NCI-H345 treated with DMSO at 0.1 percent for 48 hours (cell line): ENCODE data around the gene SUGP1.
"Not testable (repeated sequence)": the region's sequence is repeated elsewhere in the genome, so short reads cannot be mapped to it uniquely, and the experiment has no call there.

Experiments used
- DNase-seq: peaks from one replicate; lab custom pipeline; 2025; ENCODE audit not compliant: unreplicated experiment; lab: John Stamatoyannopoulos, UW

Gene SUGP1

DNA sequence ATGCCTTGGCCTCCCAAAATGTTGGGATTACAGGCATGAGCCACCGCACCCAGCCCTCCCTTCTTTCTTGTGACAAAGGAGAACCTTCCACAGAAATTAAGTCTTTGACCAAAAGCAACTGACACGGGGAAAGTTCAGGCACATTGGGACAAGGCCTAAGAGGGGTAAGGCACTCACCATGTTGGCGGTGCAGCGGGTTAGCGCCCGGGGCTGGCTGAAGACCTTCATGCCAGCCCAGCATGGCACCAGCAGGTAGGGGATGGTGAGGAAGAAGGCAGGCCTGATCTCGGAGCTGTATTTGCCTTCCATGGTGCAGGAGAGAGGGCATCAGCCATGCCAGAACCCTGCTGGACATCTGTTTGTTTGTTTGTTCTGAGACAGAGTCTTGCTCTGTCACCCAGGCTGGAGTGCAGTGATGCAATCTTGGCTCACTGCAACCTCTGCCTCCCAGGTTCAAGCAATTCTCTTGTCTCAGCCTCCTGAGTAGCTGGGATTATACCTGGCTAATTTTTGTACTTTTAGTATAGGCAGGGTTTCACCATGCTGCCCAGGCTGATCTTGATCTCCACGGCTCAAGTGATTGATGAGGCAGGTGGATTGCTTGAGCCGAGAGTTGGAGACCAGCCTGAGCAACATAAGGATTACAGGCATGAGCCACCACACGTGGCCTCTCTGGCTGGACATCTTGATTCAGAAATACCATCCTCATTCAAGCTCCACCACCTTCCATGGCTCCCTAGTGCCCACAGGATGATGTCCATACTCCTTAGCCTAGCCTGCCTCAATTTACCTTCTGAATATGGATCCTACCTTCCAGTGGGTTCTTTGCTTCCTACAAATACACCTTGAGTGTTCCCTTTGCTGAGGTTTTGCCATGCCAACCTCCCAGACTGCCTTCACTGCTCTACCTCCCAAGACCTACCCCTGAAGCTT is 51.6 kb downstream of the SUGP1 start:
- DNase-seq, result no peak

DNA sequence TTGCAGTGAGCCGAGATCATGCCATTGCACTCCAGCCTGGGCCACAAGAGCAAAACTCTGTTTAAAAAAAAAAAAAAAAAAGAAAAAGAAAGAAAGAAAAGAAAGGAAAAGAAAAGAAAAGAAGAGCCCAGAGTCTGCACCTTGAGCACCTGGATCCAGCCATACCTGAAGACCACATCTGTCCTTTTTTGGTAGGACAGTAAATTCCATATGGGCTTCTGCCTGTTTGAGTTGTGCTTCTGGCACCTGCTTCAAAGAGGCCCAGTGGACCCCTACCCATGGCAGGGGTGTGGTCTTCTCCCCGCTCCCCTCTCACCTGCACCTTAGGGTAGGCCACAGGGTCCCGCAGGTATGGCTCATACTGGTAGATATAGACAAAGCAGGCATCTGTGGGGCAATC is 53.0 kb downstream of the SUGP1 start:
- DNase-seq, result no peak

- DNase-seq, result no peak
These were observed 56.3 kb downstream of the SUGP1 start for GRCh38 chr19:19263886-19264487.

DNA sequence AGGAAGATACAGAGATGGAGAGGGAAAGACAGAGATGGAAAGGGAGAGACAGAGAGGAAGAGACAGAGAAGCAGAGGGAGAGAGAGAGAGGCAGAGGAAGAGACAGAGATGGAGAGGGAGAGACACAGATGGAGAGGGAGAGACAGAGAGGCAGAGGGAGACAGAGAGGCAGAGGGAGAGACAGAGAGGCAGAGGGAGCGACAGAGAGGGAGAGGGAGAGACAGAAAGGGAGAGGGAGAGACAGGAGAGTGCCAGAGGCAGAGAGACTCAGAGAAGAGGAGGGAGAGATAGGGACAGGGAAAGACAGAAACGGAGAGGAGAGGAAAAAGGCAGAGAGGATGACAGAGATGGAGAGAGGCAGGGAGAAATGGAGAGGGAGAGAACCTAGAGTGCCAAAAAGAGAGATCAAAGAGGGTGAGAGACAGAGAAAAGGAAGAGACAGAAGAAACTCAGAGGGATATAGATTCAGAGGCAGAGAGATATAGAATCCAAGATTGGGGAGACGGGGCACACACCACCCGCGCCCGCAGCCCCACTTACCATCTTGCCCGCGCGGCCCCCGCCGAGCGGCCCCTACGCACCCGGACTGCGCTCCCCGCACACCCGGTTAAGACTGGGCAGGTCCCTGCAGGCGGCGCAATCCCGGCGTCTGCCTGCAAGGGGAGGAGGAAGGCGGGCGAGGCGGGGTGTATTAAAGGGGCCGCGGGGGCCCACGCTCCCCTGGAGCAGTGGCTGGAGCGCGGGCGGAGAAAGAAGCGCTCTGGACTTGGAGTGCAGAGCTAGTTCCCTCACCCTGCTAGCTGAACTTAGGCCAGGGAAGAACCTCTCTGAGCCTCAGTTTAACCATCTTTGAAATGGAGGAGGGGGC is 57.9 kb downstream of the SUGP1 start:
- DNase-seq, result no peak

- DNase-seq, result no peak
These were observed 58.7 kb downstream of the SUGP1 start for GRCh38 chr19:19261350-19262189.

GRCh38 chr19:19260417-19261214 is 59.7 kb downstream of the SUGP1 start:
- DNase-seq, result no peak

DNA sequence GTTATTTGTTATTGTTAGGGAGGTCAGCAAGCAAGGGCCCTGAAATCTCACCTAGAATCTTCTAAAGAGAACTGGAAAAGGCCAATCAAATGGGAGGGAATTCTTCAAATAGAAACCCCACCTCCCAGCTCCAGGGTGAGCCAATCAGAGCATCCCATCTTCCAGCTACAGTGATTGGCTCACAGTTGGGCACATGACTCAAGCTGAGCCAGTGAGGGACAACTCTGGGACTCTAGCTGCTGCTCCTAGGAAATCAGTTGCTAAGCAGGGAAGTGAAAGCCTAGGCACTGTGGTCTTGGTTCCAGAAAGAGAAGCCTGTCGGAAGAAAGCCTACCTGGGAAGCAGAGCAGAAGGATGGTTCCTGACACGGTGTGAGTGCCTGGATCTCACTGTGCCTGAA is 60.6 kb downstream of the SUGP1 start:
- DNase-seq, result no peak

DNA sequence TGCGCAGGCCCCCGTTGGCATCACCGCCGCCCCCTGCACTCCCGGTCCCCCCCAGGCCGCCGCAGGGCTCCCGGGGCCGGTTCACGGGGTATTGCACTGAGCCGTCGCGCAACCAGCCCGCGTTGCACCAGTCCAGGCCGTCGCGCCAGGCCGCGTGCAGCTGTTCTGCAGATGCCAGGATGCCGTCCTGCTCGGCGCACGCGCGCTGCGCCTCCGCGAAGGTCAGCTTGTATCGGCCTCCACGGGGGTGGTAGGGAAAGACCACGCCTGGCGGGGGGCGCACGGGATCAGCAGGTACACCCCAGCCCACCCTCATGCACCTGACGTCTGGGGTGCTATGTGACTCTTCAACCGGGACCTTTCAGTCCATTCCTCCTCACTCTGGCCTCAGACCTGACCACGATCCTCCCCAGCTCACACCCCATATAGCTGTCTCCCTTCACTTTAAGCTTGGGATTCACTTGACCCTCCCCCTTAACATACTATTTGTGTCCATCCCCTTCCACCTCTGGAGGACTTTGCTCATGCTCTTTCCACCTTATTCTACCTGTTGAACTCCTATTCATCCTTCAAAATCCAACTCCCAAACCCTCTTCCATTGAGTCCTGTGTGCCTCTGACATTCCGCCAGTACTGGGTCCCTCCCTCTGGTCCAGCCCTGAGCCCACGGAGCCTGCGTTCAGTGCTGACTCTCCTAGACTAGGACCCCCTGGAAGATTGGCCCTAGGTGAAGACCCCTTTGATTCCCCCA is 61.5 kb downstream of the SUGP1 start:
- no peak for DNase-seq

GRCh38 chr19:19257836-19258588 is 62.3 kb downstream of the SUGP1 start:
- no peak for DNase-seq

GRCh38 chr19:19257137-19257536 is 63.2 kb downstream of the SUGP1 start:
- DNase-seq, result no peak

DNA sequence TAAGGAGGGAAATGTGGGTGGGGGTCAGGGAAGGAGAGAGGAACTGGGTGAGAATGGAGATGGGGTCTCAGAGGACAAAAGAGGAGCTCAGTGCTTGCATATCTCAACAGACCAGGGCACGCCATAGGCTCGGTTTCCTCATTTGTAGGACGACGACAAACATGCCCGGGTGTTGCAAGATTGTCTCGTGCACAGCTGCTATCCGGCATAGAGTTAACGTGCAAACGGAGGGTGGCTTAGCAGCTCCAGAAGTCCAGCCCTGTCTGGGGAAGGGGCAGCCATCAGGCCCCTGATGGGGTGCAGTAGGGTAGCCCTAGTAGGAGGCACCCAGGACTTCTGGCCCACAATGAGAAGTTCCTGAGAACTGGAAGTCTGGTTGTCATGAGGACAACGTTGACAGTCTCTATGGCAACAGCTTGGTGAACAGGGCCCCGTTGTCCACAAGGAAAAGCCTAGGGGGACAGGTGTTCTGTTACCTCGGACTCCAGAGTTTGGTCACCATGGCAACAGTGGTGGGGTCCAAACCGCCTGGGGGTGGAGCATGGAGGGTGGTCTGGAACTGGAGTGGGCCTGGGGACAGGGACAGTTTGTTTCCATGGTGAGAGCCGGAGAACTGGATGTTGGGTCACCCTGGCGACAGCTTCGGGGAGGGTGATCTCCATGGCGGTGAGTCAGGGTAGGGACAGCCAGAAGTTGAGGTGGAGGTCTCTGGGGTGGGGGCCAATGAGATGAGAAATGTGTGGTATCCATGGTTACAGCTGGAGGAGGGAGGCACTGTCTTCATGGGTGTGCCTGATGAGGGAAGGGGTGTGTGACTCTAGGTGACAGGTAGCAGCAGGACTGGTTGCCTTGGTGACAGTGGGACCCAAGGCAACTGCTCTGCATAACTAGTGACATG is 64.0 kb downstream of the SUGP1 start:
- DNase-seq, result no peak

DNA sequence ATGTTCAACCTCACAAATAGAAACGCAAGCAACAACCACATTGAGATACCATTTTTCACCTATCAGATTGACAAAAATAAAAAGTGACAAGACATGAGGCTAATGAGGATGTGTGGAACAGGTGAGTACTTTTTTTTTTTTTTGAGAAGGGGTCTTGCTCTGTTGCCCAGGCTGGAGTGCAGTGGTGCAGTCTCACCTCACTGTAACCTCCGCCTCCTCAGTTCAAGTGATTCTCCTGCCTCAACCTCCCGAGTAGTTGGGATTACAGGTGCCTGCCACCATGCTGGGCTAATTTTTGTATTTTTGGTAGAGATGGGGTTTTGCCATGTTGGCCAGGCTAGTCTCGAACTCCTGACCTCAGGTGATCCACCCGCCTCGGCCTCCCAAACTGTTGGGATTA is 66.9 kb downstream of the SUGP1 start:
- DNase-seq, result not testable (repeated sequence)

- no peak for DNase-seq
These were observed 70.0 kb downstream of the SUGP1 start for GRCh38 chr19:19250196-19250801.

GRCh38 chr19:19240476-19240875 is 79.8 kb downstream of the SUGP1 start:
- DNase-seq, result no peak

DNA sequence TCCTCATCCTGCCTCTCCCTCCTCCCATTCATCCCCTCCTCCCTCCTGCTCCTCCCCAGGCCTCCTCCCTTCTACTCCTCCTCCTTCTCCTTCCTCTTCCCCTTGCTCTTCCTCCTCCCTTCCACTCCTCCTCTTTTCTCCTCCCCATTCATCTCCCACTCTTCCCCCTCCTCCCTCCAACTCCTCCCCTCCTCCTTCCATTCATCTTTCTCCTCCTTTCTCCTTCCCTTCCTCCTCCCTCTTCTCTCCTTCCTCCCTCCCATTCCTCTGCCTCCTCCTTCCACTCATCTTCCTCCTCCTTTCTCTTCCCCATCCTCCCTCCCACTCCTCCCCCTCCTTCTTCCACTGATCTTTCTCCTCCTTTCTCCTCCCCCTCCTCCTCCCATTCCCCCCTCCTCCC is 80.6 kb downstream of the SUGP1 start:
- DNase-seq, result no peak

DNA sequence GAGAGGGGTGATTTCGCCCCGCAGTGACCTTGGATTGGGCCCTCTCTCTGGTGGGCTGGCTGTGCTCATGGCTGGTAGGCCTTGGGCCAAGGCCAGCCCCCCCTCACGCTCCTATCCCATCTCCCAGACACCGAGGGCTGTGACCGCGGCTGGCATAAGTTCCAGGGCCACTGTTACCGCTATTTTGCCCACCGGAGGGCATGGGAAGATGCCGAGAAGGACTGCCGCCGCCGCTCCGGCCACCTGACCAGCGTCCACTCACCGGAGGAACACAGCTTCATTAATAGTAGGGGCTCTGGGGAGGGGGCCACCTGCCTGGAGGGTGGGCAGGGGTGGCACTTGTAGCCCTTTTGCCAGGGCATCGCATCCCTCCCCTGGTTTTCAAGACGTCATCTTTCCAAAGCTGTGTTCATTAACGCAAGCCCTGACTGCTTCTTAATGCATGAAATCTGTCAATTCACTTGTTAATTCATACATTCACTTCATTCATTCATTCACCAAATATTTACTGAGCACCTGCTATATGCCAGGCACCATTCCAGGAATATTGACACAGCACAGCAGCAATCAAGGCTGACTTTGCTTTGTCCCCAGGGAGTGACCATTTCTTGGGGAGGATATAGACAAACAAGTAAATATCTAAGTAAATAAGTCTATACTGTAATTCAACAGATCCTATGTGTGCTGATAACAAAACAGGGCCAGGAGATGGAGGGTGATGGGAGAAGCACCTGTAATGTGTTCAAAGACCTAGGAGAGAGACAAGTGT is 82.0 kb downstream of the SUGP1 start:
- no peak for DNase-seq
